ENCODE measurements around the gene DHX57.

The DHX57 gene

GRCh38 chr2:38892819-38893218 is 17.1 kb upstream of the DHX57 start:
- POLR2A ChIA-PET: no interaction called here
- CTCF ChIA-PET: no interaction called here
- no peak for DNase-seq (ENCODE audit: low read depth, low spot score)

GRCh38 chr2:38889575-38889974 is 13.8 kb upstream of the DHX57 start, which contains the start of gene ARHGEF33:
TSS of gene ARHGEF33 (plus strand) at chr2:38889875. CDS start at chr2:38919448, 29,573 bp downstream.
- ChIA-PET CTCF (interaction anchor here (1.6 kb wide), 1 partner anchor 9 kb away, joined by 3 read pairs; no protein-coding TSS in a partner anchor), POLR2A (no interaction called here)
- H3K4me3 ChIP-seq (ENCODE audit: low read depth, low read length): no peak within 1 kb of the TSS
- no peak for DNase-seq (ENCODE audit: low read depth, low spot score)
- TF ChIP-seq CTCF (IDR thresholded peaks at IDR 0.05; ENCODE audit: insufficient read depth, low read length, missing control alignments): no peak

More at GRCh38 chr2:38892819-38893218, 17.1 kb upstream of the DHX57 start:
- no peak for TF ChIP-seq CTCF (IDR thresholded peaks at IDR 0.05; ENCODE audit: insufficient read depth, low read length, missing control alignments)
- H3K4me3 ChIP-seq (ENCODE audit: low read depth, low read length): no peak overlapping the region

GRCh38 chr2:38889045-38889444 is 13.3 kb upstream of the DHX57 start:
- ChIA-PET POLR2A (no interaction called here), CTCF (interaction anchor here (1.6 kb wide), 1 partner anchor 8 kb away, joined by 3 read pairs; no protein-coding TSS in a partner anchor)
- no peak for DNase-seq (ENCODE audit: low read depth, low spot score)
- no peak for TF ChIP-seq CTCF (IDR thresholded peaks at IDR 0.05; ENCODE audit: insufficient read depth, low read length, missing control alignments)
- no peak overlapping the region for H3K4me3 ChIP-seq (ENCODE audit: low read depth, low read length)

GRCh38 chr2:38887902-38888554 is 12.3 kb upstream of the DHX57 start:
- CTCF ChIA-PET: no interaction called here
- POLR2A ChIA-PET: no interaction called here
- no peak for TF ChIP-seq CTCF (IDR thresholded peaks at IDR 0.05; ENCODE audit: insufficient read depth, low read length, missing control alignments)
- no peak overlapping the region for H3K4me3 ChIP-seq (ENCODE audit: low read depth, low read length)
- no peak for DNase-seq (ENCODE audit: low read depth, low spot score)

GRCh38 chr2:38887347-38887746 is 11.6 kb upstream of the DHX57 start:
- no peak for DNase-seq (ENCODE audit: low read depth, low spot score)
- CTCF ChIA-PET: interaction anchor here (1.5 kb wide), 1 partner anchor 12 kb away, joined by 3 read pairs; the partner anchor contains the start of genes DHX57 and MORN2
- POLR2A ChIA-PET: no interaction called here
- no peak for TF ChIP-seq CTCF (IDR thresholded peaks at IDR 0.05; ENCODE audit: insufficient read depth, low read length, missing control alignments)
- H3K4me3 ChIP-seq (ENCODE audit: low read depth, low read length): no peak overlapping the region

GRCh38 chr2:38886063-38886462 is 10.3 kb upstream of the DHX57 start:
- DNase-seq (ENCODE audit: low read depth, low spot score): no peak
- no peak overlapping the region for H3K4me3 ChIP-seq (ENCODE audit: low read depth, low read length)
- no peak for TF ChIP-seq CTCF (IDR thresholded peaks at IDR 0.05; ENCODE audit: insufficient read depth, low read length, missing control alignments)
- POLR2A ChIA-PET: no interaction called here
- CTCF ChIA-PET: interaction anchor here (1.5 kb wide), 1 partner anchor 11 kb away, joined by 3 read pairs; the partner anchor contains the start of genes DHX57 and MORN2

Measured in AG04449 (cell line).